CD14-positive monocyte (primary cell): ENCODE results near the gene FLRT1. TPM values are rescaled to one million over a fixed set of nuclear protein-coding genes. Genes with fewer than 3 reads are reported as not detected.

Source experiments
- DNase-seq, 3 donors: peaks; one replicate each; pipeline ENCODE4 v3.0.0-alpha.2; 2011 to 2022
- H2AFZ ChIP-seq: 2 replicates; pipeline ENCODE4 v1.6.0; 2012; ENCODE audit warnings: mild to moderate bottlenecking, low read depth, low read length, inconsistent platforms; ENCODE audit not compliant: insufficient read depth, poor library complexity, severe bottlenecking
- H3K27ac ChIP-seq, 2 donors: 1 replicate in 1 of 2; 2 replicates in 1 of 2; pipeline ENCODE4 v1.5.1; 2012 to 2013; ENCODE audit warnings: low read length in 2 of 2, control low read depth in 1 of 2, inconsistent platforms in 1 of 2, low read depth in 1 of 2, mild to moderate bottlenecking in 1 of 2
- H3K27me3 ChIP-seq, 2 donors: one replicate each; pipeline versions ENCODE4 v1.6.0 to v1.6.1; 2011 to 2013; ENCODE audit warnings: low read length in 2 of 2; ENCODE audit not compliant: control insufficient read depth in 2 of 2, insufficient read depth in 2 of 2
- H3K36me3 ChIP-seq, 2 donors: replicated peaks in 1 of 2; 1 replicate in 1 of 2; 2 replicates in 1 of 2; pipeline versions ENCODE4 v1.5.1 to v1.6.1; 2012 to 2013; ENCODE audit warnings: low read length in 2 of 2, control low read depth in 1 of 2, inconsistent platforms in 1 of 2, mild to moderate bottlenecking in 1 of 2; ENCODE audit not compliant: insufficient read depth in 2 of 2, control insufficient read depth in 1 of 2
- H3K4me1 ChIP-seq, 2 donors: 1 replicate in 1 of 2; 2 replicates in 1 of 2; pipeline versions ENCODE4 v1.5.1 to v1.6.1; 2012 to 2013; ENCODE audit warnings: low read length in 2 of 2, control low read depth in 1 of 2, inconsistent platforms in 1 of 2, mild to moderate bottlenecking in 1 of 2, moderate library complexity in 1 of 2; ENCODE audit not compliant: insufficient read depth in 2 of 2, control insufficient read depth in 1 of 2
- H3K4me2 ChIP-seq: replicated peaks from 2 replicates; pipeline ENCODE3; 2012; ENCODE audit warnings: low read length, moderate library complexity, mild to moderate bottlenecking; ENCODE audit not compliant: poor library complexity, severe bottlenecking; ENCODE audit errors: extremely low read depth
- H3K4me3 ChIP-seq, 3 experiments: fragments of 200-600 bp in 1 of 3; sonication (generic) in 1 of 3; replicated peaks in 1 of 3; 1 replicate in 2 of 3; 2 replicates in 1 of 3; pipeline ENCODE4 v1.5.1; 2011 to 2013; ENCODE audit warnings: low read length in 3 of 3, mild to moderate bottlenecking in 3 of 3, control low read depth in 2 of 3, low read depth in 2 of 3, inconsistent platforms in 1 of 3, moderate library complexity in 1 of 3
- H3K79me2 ChIP-seq: 2 replicates; pipeline ENCODE4 v1.6.0; 2012; ENCODE audit warnings: mild to moderate bottlenecking, control low read depth, inconsistent platforms, low read length, moderate library complexity; ENCODE audit not compliant: insufficient read depth
- H3K9ac ChIP-seq: 2 replicates; pipeline ENCODE4 v1.6.0; 2017; ENCODE audit warnings: low read length, mild to moderate bottlenecking; ENCODE audit not compliant: insufficient read depth, poor library complexity, severe bottlenecking
- H3K9me3 ChIP-seq, 2 donors: replicated peaks in 1 of 2; 1 replicate in 1 of 2; 2 replicates in 1 of 2; pipeline versions ENCODE4 v1.5.1 to v1.6.1; 2012 to 2013; ENCODE audit warnings: low read length in 2 of 2, control low read depth in 1 of 2; ENCODE audit not compliant: control insufficient read depth in 1 of 2, insufficient read depth in 1 of 2
- H4K20me1 ChIP-seq: 2 replicates; pipeline ENCODE4 v1.6.0; 2012; ENCODE audit warnings: mild to moderate bottlenecking, low read length, control low read depth, moderate library complexity; ENCODE audit not compliant: insufficient read depth
- H3K27ac Mint-ChIP-seq, 7 donors: one replicate each; pipeline ENCODE4 v1.8.0; 2020; ENCODE audit warnings: mild to moderate bottlenecking in 7 of 7, mixed read lengths in 7 of 7, moderate library complexity in 6 of 7, inconsistent platforms in 2 of 7
- H3K27me3 Mint-ChIP-seq, 3 donors: one replicate each; pipeline ENCODE4 v1.8.0; 2021 to 2022; ENCODE audit warnings: low read depth in 3 of 3, mild to moderate bottlenecking in 3 of 3, mixed read lengths in 3 of 3, moderate library complexity in 3 of 3, inconsistent platforms in 1 of 3
- H3K36me3 Mint-ChIP-seq, 2 donors: one replicate each; pipeline ENCODE4 v1.8.0; 2020; ENCODE audit warnings: mixed read lengths in 2 of 2, inconsistent platforms in 1 of 2, mild to moderate bottlenecking in 1 of 2
- H3K4me1 Mint-ChIP-seq: one replicate; pipeline ENCODE4 v1.8.0; 2020; ENCODE audit warnings: mild to moderate bottlenecking, mixed read lengths
- H3K4me3 Mint-ChIP-seq, 2 donors: one replicate each; pipeline ENCODE4 v1.8.0; 2020; ENCODE audit warnings: mild to moderate bottlenecking in 2 of 2, mixed read lengths in 2 of 2, moderate library complexity in 1 of 2
- H3K9me3 Mint-ChIP-seq, 7 donors: one replicate each; pipeline ENCODE4 v1.8.0; 2020 to 2022; ENCODE audit warnings: mixed read lengths in 7 of 7, mild to moderate bottlenecking in 6 of 7, moderate library complexity in 6 of 7, inconsistent platforms in 2 of 7
- CTCF ChIP-seq: fragments of 200-600 bp; IDR thresholded peaks from one replicate; pipeline ENCODE4 v1.8.0; 2022; ENCODE audit warnings: antibody characterized with exemption, mild to moderate bottlenecking
- WGBS: methylation state at CpG from one replicate; pipeline ENCODE4 v1.1.5; 2013; ENCODE audit warnings: missing lambda C conversion rate; ENCODE audit not compliant: insufficient coverage; 5-methylcytosine and 5-hydroxymethylcytosine counted together
- intact Hi-C, 2 donors: fragments of 100-400 bp; cut with micrococcal nuclease; formaldehyde crosslinking; loops; one replicate each; pipeline versions ENCODE4 v1.15.0 to v1.15.1; 2023
- polyA plus RNA-seq, 3 donors: library from polyadenylated mRNA; depleted of rRNA in 1 of 3; unstranded in 2 of 3; stranded (reverse) in 1 of 3; fragments of 300-500 nt in 2 of 3; fragments of >200 nt in 1 of 3; fragmentation: Illumina TruSeq in 2 of 3; gene quantifications; 1 replicate in 2 of 3; 2 replicates in 1 of 3; pipeline ENCODE4 v1.2.3, GENCODE V29; 2012 to 2021

The FLRT1 gene
- polyA plus RNA-seq, 3 donors, result not detected

GRCh38 chr11:64052938-64053622, 17.3 kb downstream of the FLRT1 start:
- Mint-ChIP-seq H3K36me3 (no peaks in the 10 kb centered on the region), H3K27me3 (peaks cover under 1 to 4% (median 1%) of the 10 kb centered on the region in 3 donors), H3K9me3 (no peaks in the 10 kb centered on the region), H3K4me1 (no peaks in the 10 kb centered on the region), H3K27ac (no peak overlapping the region), H3K4me3 (no peak overlapping the region)
- no peaks in the 10 kb centered on the region for H3K36me3 ChIP-seq
- H2AFZ ChIP-seq, result no peak overlapping the region
- no peak for DNase-seq
- no peaks in the 10 kb centered on the region for H4K20me1 ChIP-seq
- H3K27me3 ChIP-seq, result no peaks in the 10 kb centered on the region
- 74% methylated on average over 3 of the region's 11 CpGs for WGBS
- H3K9me3 ChIP-seq, result no peaks in the 10 kb centered on the region
- no peak overlapping the region for H3K4me3 ChIP-seq
- H3K27ac ChIP-seq, result no peak overlapping the region
- peaks cover 4% of the 10 kb centered on the region in 2 donors for H3K4me1 ChIP-seq
- no peak for TF ChIP-seq CTCF
- intact Hi-C loops, result no loop called here
- no peaks in the 10 kb centered on the region for H3K79me2 ChIP-seq
- no peak overlapping the region for H3K4me2 ChIP-seq
- no peak overlapping the region for H3K9ac ChIP-seq

GRCh38 chr11:64053699-64054098, 18.0 kb downstream of the FLRT1 start:
- Histone ChIP-seq H3K79me2 (no peaks in the 10 kb centered on the region), H3K4me3 (no peak overlapping the region), H3K36me3 (no peaks in the 10 kb centered on the region), H3K27me3 (no peaks in the 10 kb centered on the region), H4K20me1 (no peaks in the 10 kb centered on the region), H3K9ac (no peak overlapping the region), H3K4me2 (no peak overlapping the region), H3K27ac (no peak overlapping the region), H3K4me1 (no peaks in the 10 kb centered on the region), H2AFZ (no peak overlapping the region), H3K9me3 (no peaks in the 10 kb centered on the region)
- whole genome bisulfite sequencing, result 91% methylated on average over 10 of the region's 15 CpGs
- no peaks in the 10 kb centered on the region for H3K9me3 Mint-ChIP-seq
- TF ChIP-seq CTCF, result no peak
- no peaks in the 10 kb centered on the region for H3K4me1 Mint-ChIP-seq
- peaks cover 2 to 7% (median 5%) of the 10 kb centered on the region in 3 donors for H3K27me3 Mint-ChIP-seq
- no peak overlapping the region for H3K4me3 Mint-ChIP-seq
- no peak overlapping the region for H3K27ac Mint-ChIP-seq
- intact Hi-C loops, result no loop called here
- no peaks in the 10 kb centered on the region for H3K36me3 Mint-ChIP-seq
- no peak for DNase-seq
